K562 (cell line): Measurements from ENCODE around the gene PCID2. TPM values are rescaled to one million over a fixed set of nuclear protein-coding genes. Genes with fewer than 3 reads are reported as not detected.

Source experiments
- GTF2A2 ChIP-seq: IDR thresholded peaks from 2 replicates; pipeline ENCODE4 v1.6.1; 2016; ENCODE audit warnings: mild to moderate bottlenecking, missing genetic modification characterization, missing compliant biosample characterization
- KAT7 ChIP-seq: sonication (generic); formaldehyde crosslinking; IDR thresholded peaks from 2 replicates; pipeline ENCODE4 v1.8.0; 2022; ENCODE audit warnings: missing genetic modification reagents, mild to moderate bottlenecking, borderline replicate concordance
- MEF2A ChIP-seq: IDR thresholded peaks from 2 replicates; pipeline ENCODE4 v1.6.1; 2011; ENCODE audit warnings: low read depth, mild to moderate bottlenecking, low read length, moderate library complexity; ENCODE audit not compliant: control insufficient read depth
- SAFB2 ChIP-seq: fragments of 200-400 bp; formaldehyde crosslinking; IDR thresholded peaks from 2 replicates; pipeline ENCODE4 v1.6.1; 2018; ENCODE audit warnings: borderline replicate concordance, low read length, low read depth, moderate library complexity; ENCODE audit not compliant: severe bottlenecking
- polyA plus RNA-seq, 8 experiments: library from polyadenylated mRNA; depleted of rRNA in 4 of 8; stranded (reverse) in 5 of 8; unstranded in 3 of 8; fragments of >200 nt; fragmentation: Nextera tagmentation in 2 of 8; fragmentation: Illumina TruSeq in 1 of 8; extraction: Ambion mirVana in 2 of 8; extraction: Trizol in 1 of 8; gene quantifications; 2 replicates each; pipeline versions ENCODE4 v1.2.1 to v1.2.3, GENCODE V29; 2011 to 2014; ENCODE audit warnings: inconsistent platforms in 1 of 8, missing spikeins in 1 of 8
- total RNA-seq, 7 experiments: library from RNA; depleted of rRNA in 6 of 7; stranded (reverse); fragments of >200 nt in 6 of 7; fragmentation: Illumina TruSeq in 2 of 7; extraction: Trizol in 2 of 7; gene quantifications; 2 replicates each; pipeline versions ENCODE4 v1.2.1 to v1.2.3, GENCODE V29; 2011 to 2021; ENCODE audit warnings: low replicate concordance in 1 of 7
- TF ChIP-seq, protein P1 (sequence below): fragments of 250-450 bp; sonication (Bioruptor Pico); IDR thresholded peaks from 2 replicates; pipeline ENCODE4 v1.4.0; 2020

The PCID2 gene
- total and polyA plus RNA-seq, 9 of the 15 experiments (the other 6 are each of a cell fraction or from before 2014, with no cell fraction given), result 39.6 to 117 (median 59.6) TPM

DNA sequence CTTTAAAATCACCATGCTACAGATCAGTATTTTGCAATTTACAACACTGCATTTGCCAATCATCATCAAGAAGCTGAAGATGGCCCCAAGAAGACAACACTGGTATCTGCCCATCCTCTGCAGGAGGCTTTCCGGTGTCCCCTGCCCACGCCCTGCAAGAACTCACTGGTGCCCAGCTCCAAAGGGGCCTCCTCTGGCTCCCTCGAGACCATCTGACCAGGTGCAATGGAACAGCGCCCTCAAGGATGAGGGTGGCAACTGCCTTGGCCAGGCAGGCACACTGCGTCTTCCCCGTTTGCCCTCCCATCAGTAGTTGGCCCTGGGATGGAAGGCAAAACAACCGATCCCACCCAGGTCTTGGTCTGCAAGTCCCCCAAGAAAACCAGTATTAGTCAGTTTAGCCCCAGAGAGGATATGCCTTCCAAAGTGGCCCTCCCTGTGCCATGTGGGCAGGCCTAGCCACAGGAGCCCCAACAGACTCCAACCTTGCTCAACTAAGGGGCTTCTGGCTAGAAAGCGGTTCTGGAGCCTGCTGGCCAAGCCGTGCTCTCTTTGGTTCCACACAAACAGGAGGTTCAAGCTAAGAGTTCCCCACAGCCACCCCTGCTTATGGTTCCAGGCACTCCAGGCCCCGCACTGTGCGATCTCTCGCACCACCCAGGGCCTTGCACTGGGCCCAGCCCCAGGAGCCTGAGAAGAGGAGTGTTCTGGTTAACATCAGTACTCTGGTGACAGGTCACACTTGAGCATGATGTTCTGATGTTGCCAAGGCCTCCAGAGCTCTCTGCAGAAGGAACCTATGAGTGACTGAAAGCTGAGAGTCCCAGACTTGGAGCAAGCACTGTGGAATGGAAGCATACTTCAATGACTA is 4.7 kb downstream of the PCID2 start (continued):
- TF ChIP-seq, protein P1, sequence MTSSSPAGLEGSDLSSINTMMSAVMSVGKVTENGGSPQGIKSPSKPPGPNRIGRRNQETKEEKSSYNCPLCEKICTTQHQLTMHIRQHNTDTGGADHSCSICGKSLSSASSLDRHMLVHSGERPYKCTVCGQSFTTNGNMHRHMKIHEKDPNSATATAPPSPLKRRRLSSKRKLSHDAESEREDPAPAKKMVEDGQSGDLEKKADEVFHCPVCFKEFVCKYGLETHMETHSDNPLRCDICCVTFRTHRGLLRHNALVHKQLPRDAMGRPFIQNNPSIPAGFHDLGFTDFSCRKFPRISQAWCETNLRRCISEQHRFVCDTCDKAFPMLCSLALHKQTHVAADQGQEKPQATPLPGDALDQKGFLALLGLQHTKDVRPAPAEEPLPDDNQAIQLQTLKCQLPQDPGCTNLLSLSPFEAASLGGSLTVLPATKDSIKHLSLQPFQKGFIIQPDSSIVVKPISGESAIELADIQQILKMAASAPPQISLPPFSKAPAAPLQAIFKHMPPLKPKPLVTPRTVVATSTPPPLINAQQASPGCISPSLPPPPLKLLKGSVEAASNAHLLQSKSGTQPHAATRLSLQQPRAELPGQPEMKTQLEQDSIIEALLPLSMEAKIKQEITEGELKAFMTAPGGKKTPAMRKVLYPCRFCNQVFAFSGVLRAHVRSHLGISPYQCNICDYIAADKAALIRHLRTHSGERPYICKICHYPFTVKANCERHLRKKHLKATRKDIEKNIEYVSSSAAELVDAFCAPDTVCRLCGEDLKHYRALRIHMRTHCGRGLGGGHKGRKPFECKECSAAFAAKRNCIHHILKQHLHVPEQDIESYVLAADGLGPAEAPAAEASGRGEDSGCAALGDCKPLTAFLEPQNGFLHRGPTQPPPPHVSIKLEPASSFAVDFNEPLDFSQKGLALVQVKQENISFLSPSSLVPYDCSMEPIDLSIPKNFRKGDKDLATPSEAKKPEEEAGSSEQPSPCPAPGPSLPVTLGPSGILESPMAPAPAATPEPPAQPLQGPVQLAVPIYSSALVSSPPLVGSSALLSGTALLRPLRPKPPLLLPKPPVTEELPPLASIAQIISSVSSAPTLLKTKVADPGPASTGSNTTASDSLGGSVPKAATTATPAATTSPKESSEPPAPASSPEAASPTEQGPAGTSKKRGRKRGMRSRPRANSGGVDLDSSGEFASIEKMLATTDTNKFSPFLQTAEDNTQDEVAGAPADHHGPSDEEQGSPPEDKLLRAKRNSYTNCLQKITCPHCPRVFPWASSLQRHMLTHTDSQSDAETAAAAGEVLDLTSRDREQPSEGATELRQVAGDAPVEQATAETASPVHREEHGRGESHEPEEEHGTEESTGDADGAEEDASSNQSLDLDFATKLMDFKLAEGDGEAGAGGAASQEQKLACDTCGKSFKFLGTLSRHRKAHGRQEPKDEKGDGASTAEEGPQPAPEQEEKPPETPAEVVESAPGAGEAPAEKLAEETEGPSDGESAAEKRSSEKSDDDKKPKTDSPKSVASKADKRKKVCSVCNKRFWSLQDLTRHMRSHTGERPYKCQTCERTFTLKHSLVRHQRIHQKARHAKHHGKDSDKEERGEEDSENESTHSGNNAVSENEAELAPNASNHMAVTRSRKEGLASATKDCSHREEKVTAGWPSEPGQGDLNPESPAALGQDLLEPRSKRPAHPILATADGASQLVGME, result no peak
- TF ChIP-seq MEF2A, result no peak
- no peak for TF ChIP-seq SAFB2
- TF ChIP-seq KAT7 (CRISPR knock-in tag), result no peak
- TF ChIP-seq GTF2A2 (tag), result no peak
